Gastrocnemius medialis (tissue), 4 donors: Measurements from ENCODE around the gene PID1.

Experiments
- POLR2A ChIP-seq, 2 donors: fragments of 450-650 bp; IDR thresholded peaks; one replicate each; pipeline ENCODE4 v1.6.1; 2017; ENCODE audit warnings: antibody characterized with exemption in 2 of 2, mild to moderate bottlenecking in 2 of 2, moderate library complexity in 2 of 2
- TF ChIP-seq, protein P1 (sequence below), 5 experiments: fragments of 450-650 bp in 3 of 5; fragments of 200-600 bp in 2 of 5; sonication (generic) in 2 of 5; IDR thresholded peaks in 4 of 5; conservative IDR thresholded peaks in 1 of 5; 1 replicate in 4 of 5; 2 replicates in 1 of 5; pipeline ENCODE4 v1.5.1; 2016 to 2019; ENCODE audit warnings: antibody characterized with exemption in 5 of 5, mild to moderate bottlenecking in 3 of 5, moderate library complexity in 3 of 5

GRCh38 chr2:229176136-229176535 is 95.0 kb downstream of the PID1 start:
- TF ChIP-seq, protein P1, sequence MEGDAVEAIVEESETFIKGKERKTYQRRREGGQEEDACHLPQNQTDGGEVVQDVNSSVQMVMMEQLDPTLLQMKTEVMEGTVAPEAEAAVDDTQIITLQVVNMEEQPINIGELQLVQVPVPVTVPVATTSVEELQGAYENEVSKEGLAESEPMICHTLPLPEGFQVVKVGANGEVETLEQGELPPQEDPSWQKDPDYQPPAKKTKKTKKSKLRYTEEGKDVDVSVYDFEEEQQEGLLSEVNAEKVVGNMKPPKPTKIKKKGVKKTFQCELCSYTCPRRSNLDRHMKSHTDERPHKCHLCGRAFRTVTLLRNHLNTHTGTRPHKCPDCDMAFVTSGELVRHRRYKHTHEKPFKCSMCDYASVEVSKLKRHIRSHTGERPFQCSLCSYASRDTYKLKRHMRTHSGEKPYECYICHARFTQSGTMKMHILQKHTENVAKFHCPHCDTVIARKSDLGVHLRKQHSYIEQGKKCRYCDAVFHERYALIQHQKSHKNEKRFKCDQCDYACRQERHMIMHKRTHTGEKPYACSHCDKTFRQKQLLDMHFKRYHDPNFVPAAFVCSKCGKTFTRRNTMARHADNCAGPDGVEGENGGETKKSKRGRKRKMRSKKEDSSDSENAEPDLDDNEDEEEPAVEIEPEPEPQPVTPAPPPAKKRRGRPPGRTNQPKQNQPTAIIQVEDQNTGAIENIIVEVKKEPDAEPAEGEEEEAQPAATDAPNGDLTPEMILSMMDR (IDR thresholded peaks at IDR 0.05 in 4 of 5, conservative IDR thresholded peaks at IDR 0.05 in 1 of 5): no peak
- TF ChIP-seq POLR2A (IDR thresholded peaks at IDR 0.05): no peak
